Uterus (tissue), 4 donors: Measurements from ENCODE around the gene MED13L. TPM values are rescaled to one million over a fixed set of nuclear protein-coding genes. Genes with fewer than 3 reads are reported as not detected.

ENCODE experiments used
- DNase-seq, 2 donors: peaks; one replicate each; pipeline ENCODE4 v3.0.0-alpha.2; 2019 to 2020
- H3K27ac ChIP-seq, 2 donors: fragments of 200-600 bp; sonication (generic); 1 replicate in 1 of 2; 2 replicates in 1 of 2; pipeline ENCODE4 v1.5.1; 2016 to 2018
- H3K27me3 ChIP-seq, 2 donors: fragments of 200-600 bp; sonication (generic); one replicate each; pipeline ENCODE4 v1.5.1; 2018 to 2019; ENCODE audit warnings: control low read depth in 1 of 2
- H3K36me3 ChIP-seq, 2 donors: fragments of 200-600 bp; sonication (generic); one replicate each; pipeline ENCODE4 v1.5.1; 2019; ENCODE audit warnings: control low read depth in 1 of 2
- H3K4me1 ChIP-seq, 2 donors: fragments of 200-600 bp; sonication (generic); one replicate each; pipeline ENCODE4 v1.5.1; 2018 to 2019; ENCODE audit warnings: control low read depth in 1 of 2
- H3K4me3 ChIP-seq, 2 donors: fragments of 200-600 bp; sonication (generic); 1 replicate in 1 of 2; 2 replicates in 1 of 2; pipeline ENCODE4 v1.5.1; 2018 to 2019; ENCODE audit warnings: mild to moderate bottlenecking in 1 of 2
- H3K9me3 ChIP-seq, 2 donors: fragments of 200-600 bp; sonication (generic); one replicate each; pipeline ENCODE4 v1.5.1; 2019; ENCODE audit warnings: control low read depth in 1 of 2
- CTCF ChIP-seq, 4 experiments: fragments of 200-600 bp in 2 of 4; fragments of 450-650 bp in 2 of 4; sonication (generic) in 2 of 4; IDR thresholded peaks; one replicate each; pipeline ENCODE4 v1.5.1; 2016 to 2019; ENCODE audit warnings: antibody characterized with exemption in 4 of 4, mild to moderate bottlenecking in 2 of 4, moderate library complexity in 1 of 4
- POLR2A ChIP-seq, 2 donors: fragments of 450-650 bp; IDR thresholded peaks; one replicate each; pipeline ENCODE4 v1.6.1; 2016; ENCODE audit warnings: antibody characterized with exemption in 2 of 2, mild to moderate bottlenecking in 1 of 2, moderate library complexity in 1 of 2
- intact Hi-C: fragments of 100-400 bp; cut with DNase I; formaldehyde crosslinking; loops from one replicate; pipeline ENCODE4 v1.15.1; 2023; ENCODE audit warnings: low total_unique reads
- total RNA-seq, 4 donors: library from RNA; depleted of rRNA in 3 of 4; stranded (reverse); fragments of >200 nt in 3 of 4; gene quantifications; one replicate each; pipeline versions ENCODE4 v1.1.0 to v1.2.4, GENCODE V29; 2014 to 2023
- donor health status: DM: yes; HTN: yes; CAD: no.

MED13L gene
- total RNA-seq, 4 donors from 2014 or later = 189 to 314 (median 254) TPM

- H3K4me1 ChIP-seq = no peaks in the 10 kb centered on the region
- no peak overlapping the region for H3K27ac ChIP-seq
- no peak overlapping the region for H3K4me3 ChIP-seq
- no peaks in the 10 kb centered on the region for H3K9me3 ChIP-seq
- TF ChIP-seq POLR2A (IDR thresholded peaks at IDR 0.05) (no peak), CTCF (IDR thresholded peaks at IDR 0.05) (no peak)
- H3K36me3 ChIP-seq = no peaks in the 10 kb centered on the region
- no peaks in the 10 kb centered on the region for H3K27me3 ChIP-seq
- DNase-seq = no peak
- intact Hi-C loops = no loop called here
These were observed 326.5 kb downstream of the MED13L start for GRCh38 chr12:115950959-115951358.

GRCh38 chr12:115949675-115950074, 327.8 kb downstream of the MED13L start:
- Histone ChIP-seq H3K9me3 (no peaks in the 10 kb centered on the region), H3K4me3 (no peak overlapping the region), H3K36me3 (no peaks in the 10 kb centered on the region), H3K4me1 (no peaks in the 10 kb centered on the region), H3K27ac (no peak overlapping the region), H3K27me3 (no peaks in the 10 kb centered on the region)
- intact Hi-C loops = no loop called here
- no peak for DNase-seq
- TF ChIP-seq CTCF (IDR thresholded peaks at IDR 0.05) (no peak), POLR2A (IDR thresholded peaks at IDR 0.05) (no peak)

- no peaks in the 10 kb centered on the region for H3K9me3 ChIP-seq
- no peak for TF ChIP-seq POLR2A (IDR thresholded peaks at IDR 0.05)
- TF ChIP-seq CTCF (IDR thresholded peaks at IDR 0.05) = no peak
- intact Hi-C loops = no loop called here
- no peak overlapping the region for H3K27ac ChIP-seq
- H3K36me3 ChIP-seq = no peaks in the 10 kb centered on the region
- no peaks in the 10 kb centered on the region for H3K27me3 ChIP-seq
- no peak for DNase-seq
- H3K4me1 ChIP-seq = no peaks in the 10 kb centered on the region
- no peak overlapping the region for H3K4me3 ChIP-seq
These were observed 329.8 kb downstream of the MED13L start for GRCh38 chr12:115947696-115948062.

GRCh38 chr12:115946867-115947695, 330.4 kb downstream of the MED13L start:
- intact Hi-C loops = no loop called here
- Histone ChIP-seq H3K4me1 (no peaks in the 10 kb centered on the region), H3K36me3 (no peaks in the 10 kb centered on the region), H3K27me3 (no peaks in the 10 kb centered on the region), H3K9me3 (no peaks in the 10 kb centered on the region), H3K4me3 (no peak overlapping the region), H3K27ac (no peak overlapping the region)
- DNase-seq = no peak
- TF ChIP-seq CTCF (IDR thresholded peaks at IDR 0.05) = no peak
- no peak for TF ChIP-seq POLR2A (IDR thresholded peaks at IDR 0.05)

DNA sequence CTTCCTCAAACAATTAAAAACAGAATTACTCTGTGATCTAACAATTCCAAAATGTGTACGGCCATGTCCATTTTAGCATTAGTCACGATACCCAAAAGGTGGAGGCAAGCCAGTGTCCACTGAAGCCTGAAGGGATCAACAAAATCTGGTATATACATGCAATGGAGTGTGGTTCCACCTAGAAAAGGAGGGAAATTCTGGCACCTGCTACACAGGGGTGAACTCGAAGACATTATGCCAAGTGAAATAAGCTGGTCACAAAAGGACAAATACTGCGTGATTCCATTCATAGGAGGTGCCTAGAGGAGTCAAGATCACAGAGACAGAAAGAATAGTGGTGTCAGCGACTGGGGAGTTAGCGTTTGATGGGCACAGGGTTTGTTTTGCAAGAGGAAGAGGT, 331.4 kb downstream of the MED13L start:
- Histone ChIP-seq H3K4me3 (no peak overlapping the region), H3K36me3 (no peaks in the 10 kb centered on the region), H3K27ac (no peak overlapping the region), H3K4me1 (no peaks in the 10 kb centered on the region), H3K27me3 (no peaks in the 10 kb centered on the region), H3K9me3 (no peaks in the 10 kb centered on the region)
- no peak for DNase-seq
- no peak for TF ChIP-seq CTCF (IDR thresholded peaks at IDR 0.05)
- no peak for TF ChIP-seq POLR2A (IDR thresholded peaks at IDR 0.05)
- intact Hi-C loops = no loop called here
